ENCODE data around the gene SLC5A10. TPM values are rescaled to one million over a fixed set of nuclear protein-coding genes. Genes with fewer than 3 reads are reported as not detected.

Gene SLC5A10
- total RNA-seq, 1 donor, result not detected

DNA sequence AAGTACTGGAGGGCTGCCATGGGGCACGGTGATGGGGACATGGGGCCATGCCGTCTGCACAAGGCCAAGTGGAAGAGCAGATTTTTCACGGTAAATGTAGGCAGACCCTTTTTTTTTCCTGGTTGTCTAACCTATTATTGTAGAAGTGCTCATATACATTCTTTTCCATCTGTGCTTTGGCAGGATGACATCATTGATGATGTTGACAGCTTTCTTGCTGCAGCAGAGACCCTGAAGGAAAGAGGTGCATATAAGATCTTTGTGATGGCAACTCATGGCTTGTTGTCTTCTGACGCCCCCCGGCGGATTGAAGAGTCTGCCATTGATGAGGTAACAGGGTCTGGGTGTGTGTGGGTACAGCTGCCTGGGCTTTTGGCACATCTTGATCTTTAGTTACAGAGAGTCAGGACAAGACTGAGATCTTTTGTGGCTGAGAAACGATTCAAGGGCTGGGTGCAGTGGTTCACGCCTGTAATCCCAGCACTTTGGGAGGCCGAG is 23.3 kb upstream of the SLC5A10 start:
- DNase-seq (ENCODE audit: low read depth), result no peak
- no peak overlapping the region for H3K4me3 ChIP-seq (ENCODE audit: low read depth, low read length)
- TF ChIP-seq, protein P1, sequence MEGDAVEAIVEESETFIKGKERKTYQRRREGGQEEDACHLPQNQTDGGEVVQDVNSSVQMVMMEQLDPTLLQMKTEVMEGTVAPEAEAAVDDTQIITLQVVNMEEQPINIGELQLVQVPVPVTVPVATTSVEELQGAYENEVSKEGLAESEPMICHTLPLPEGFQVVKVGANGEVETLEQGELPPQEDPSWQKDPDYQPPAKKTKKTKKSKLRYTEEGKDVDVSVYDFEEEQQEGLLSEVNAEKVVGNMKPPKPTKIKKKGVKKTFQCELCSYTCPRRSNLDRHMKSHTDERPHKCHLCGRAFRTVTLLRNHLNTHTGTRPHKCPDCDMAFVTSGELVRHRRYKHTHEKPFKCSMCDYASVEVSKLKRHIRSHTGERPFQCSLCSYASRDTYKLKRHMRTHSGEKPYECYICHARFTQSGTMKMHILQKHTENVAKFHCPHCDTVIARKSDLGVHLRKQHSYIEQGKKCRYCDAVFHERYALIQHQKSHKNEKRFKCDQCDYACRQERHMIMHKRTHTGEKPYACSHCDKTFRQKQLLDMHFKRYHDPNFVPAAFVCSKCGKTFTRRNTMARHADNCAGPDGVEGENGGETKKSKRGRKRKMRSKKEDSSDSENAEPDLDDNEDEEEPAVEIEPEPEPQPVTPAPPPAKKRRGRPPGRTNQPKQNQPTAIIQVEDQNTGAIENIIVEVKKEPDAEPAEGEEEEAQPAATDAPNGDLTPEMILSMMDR (IDR thresholded peaks at IDR 0.05; ENCODE audit: insufficient read depth, low read depth, low read length), result no peak

DNA sequence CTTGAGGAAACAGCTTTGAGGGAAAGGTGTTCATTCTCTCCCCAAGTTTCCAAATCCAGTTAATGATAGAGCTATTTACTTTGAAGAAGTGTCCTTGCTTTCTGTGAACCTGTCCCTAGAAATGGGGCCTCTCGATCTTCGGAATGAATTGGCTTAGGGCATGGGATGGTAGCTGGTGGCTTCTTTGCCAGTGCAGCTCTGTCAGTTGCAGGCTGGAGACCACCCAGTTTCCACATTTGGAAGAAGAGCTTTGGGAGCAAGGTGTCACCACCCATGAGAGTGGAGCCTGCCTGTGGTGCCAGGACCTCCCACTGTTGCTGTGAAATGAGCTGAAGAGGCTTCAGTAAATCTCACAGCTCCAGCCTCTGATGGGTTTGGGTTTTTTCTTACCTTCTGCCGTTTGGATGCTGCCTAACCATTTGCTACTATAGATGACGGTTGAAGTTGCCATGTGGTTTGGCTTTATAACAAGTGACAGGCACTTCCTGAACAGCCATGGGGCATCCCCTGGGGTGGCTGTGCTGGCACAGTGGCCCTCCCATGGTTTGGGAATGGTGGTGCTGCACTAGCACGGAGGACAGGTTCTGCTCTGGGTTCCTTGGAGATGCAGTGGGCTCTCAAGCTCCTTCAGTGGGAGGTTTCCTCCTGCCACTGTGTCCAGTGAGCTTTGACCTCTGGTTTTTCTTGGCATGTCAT is 19.5 kb upstream of the SLC5A10 start:
- no peak for DNase-seq (ENCODE audit: low read depth)
- TF ChIP-seq, protein P1 (IDR thresholded peaks at IDR 0.05; ENCODE audit: insufficient read depth, low read depth, low read length), result no peak
- no peak overlapping the region for H3K4me3 ChIP-seq (ENCODE audit: low read depth, low read length)

DNA sequence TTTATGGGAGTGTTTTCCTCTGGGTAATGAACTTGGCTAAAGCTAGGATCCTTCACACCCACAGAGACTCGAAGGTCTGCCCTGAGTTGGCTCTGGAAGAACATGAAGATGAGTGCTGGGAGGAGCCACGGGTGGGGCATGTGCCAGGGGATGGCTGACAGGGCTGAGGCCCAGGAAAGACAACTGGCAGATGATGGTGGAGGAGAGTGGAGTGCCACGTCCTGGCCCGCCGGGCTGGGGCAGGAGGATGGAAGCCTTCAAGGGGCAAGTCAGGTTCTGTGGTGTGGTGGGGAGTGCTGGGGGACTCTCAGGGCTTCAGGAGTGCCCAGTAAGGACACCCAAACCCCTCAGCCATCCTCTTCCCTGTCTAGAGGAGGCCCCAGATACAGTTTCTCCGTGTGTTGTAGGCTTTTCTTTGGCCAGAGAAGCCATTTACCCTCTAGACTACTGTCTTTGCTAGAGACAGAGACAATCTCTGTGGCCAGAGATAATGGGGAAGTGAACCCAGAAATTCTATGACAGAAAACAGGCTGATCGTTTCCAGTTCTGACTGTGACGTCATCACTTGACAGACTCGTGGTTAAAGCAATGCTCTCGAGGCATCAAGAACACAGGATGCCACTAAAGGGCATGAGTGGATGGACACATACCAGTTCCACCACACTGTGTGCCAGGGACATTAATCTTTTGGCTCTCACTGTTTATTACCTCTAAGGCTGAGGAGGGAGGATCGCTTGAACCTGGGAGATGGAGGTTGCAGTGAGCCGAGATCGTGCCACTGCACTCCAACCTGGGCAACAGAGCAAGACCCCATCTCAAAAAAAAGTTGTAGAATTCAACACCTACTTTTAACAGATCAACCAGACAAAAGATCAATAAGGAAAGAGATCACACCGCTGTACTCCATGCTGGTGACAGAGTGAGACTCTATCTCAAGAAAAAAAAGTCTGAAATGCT is 18.6 kb upstream of the SLC5A10 start:
- DNase-seq (ENCODE audit: low read depth), result no peak
- H3K4me3 ChIP-seq (ENCODE audit: low read depth, low read length), result no peak overlapping the region
- TF ChIP-seq, protein P1 (IDR thresholded peaks at IDR 0.05; ENCODE audit: insufficient read depth, low read depth, low read length), result no peak

DNA sequence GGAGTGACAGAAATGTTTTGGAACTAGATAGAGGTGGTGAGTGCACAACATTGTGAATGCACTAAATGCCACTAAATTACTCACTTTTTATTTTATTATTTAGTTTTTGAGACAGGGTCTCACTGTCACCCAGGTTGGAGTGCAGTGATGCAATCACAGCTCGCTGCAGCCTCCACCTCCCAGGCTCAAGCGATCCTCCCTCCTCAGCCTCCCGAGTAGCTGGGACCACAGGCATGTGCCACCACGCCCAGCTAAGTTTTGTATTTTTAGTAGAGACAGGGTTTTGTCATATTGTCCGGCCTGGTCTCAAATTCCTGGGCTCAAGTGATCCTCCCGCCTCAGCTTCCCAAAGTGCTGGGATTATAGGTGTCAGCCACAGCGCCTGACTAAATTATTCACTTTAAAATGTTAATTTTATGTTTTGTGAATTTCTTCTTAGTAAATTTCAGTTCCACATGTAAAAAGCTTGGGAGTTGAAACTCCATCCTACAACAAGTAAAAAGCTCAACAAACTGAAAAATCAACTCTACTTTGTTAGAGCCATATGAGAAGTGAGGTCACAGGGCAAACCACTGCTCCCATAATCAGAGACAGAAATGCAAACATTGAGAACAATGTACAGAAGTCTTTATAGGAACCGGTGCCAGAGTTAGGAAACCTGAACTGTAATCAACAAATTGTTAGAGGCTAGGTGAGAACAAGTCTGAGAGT is 13.8 kb upstream of the SLC5A10 start:
- TF ChIP-seq, protein P1 (IDR thresholded peaks at IDR 0.05; ENCODE audit: insufficient read depth, low read depth, low read length), result no peak
- H3K4me3 ChIP-seq (ENCODE audit: low read depth, low read length), result no peak overlapping the region
- no peak for DNase-seq (ENCODE audit: low read depth)

DNA sequence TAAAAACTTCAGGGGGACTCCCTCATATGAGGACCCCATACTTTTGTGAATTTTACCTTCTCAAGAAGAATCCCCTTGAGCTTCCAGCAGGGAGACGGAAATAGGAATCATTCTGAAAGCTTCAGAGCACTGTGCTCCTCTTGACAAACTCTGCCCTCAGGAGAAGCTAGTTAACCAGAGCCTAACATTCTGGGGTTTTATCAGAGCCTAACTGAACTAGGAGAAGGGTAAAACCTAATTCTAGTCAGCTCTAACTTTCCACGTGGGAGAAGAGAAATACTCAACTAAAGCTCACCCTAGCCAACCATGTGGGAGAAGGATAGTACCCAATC is 13.3 kb upstream of the SLC5A10 start:
- no peak for DNase-seq (ENCODE audit: low read depth)
- no peak overlapping the region for H3K4me3 ChIP-seq (ENCODE audit: low read depth, low read length)
- TF ChIP-seq, protein P1 (IDR thresholded peaks at IDR 0.05; ENCODE audit: insufficient read depth, low read depth, low read length), result no peak

DNA sequence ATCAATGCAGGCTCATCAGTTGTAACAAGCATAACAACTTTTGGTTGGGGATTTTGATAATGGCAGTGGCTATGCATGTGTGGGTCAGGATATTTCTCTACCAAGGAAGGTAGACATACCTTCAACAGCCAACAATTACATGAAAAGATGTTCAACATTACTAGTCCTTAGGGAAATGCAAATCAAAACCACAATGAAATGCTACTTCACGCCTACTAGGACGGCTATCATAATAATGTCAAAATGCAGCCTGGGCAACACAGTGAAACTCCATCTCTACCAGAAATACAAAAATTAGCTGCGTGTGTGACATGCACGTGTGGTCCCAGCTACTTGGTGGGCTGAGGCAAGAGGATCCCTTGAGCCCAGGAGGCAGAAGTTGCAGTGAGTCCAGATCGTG is 7.3 kb upstream of the SLC5A10 start:
- no peak overlapping the region for H3K4me3 ChIP-seq (ENCODE audit: low read depth, low read length)
- DNase-seq (ENCODE audit: low read depth), result no peak
- TF ChIP-seq, protein P1 (IDR thresholded peaks at IDR 0.05; ENCODE audit: insufficient read depth, low read depth, low read length), result no peak

Data from fibroblast of villous mesenchyme (primary cell).